SKM-1 (cell line): ENCODE measurements around the gene ASF1B.

Experiments used
- DNase-seq: peaks from one replicate; lab custom pipeline; 2025; ENCODE audit not compliant: unreplicated experiment; lab: John Stamatoyannopoulos, UW

The ASF1B gene

DNA sequence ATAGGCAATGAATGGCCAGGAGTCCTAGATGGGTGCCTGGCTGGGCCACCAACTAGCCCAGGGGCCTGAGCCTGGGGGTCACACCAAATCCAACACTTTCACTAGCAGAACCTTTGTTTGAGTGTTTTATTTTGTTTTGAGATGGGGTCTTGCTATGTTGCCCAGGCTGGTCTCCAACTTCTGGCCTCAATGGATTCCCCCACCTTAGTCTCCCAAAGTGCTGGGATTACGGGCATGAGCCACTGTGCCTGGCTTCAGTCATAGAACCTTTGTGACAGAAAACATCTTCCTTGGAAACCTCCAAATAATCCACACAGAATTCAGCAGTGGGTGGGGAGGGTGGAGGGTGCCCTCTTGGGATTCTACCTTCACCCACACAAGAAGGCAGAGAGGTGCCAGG, 24.9 kb downstream of the ASF1B start:
- no peak for DNase-seq

- DNase-seq, result no peak
These were observed 25.7 kb downstream of the ASF1B start for GRCh38 chr19:14110650-14111049.

GRCh38 chr19:14107581-14108461, 28.6 kb downstream of the ASF1B start:
- DNase-seq, result no peak

DNA sequence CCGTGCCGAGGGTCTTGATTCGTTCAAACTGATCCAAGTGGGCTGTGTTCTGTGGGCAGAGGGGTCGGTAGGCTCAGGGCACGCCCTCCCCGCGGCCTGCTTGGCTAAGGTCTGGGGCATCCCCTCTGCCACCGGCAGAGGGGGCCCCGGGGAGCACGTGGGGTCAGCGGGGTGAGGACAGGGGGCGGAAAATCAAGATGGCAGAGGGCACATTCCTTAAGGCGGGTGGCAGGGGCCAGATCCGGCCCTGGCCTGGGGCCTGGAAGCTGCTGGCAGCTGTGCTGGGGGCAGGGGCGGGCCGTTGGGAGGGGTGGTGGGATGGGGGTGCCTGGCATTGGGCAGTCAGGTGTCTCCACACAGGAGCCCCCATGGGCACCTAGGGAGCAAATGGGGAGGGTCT, 29.5 kb downstream of the ASF1B start:
- DNase-seq, result no peak

- no peak for DNase-seq
These were observed 30.7 kb downstream of the ASF1B start for GRCh38 chr19:14105680-14106079.

DNA sequence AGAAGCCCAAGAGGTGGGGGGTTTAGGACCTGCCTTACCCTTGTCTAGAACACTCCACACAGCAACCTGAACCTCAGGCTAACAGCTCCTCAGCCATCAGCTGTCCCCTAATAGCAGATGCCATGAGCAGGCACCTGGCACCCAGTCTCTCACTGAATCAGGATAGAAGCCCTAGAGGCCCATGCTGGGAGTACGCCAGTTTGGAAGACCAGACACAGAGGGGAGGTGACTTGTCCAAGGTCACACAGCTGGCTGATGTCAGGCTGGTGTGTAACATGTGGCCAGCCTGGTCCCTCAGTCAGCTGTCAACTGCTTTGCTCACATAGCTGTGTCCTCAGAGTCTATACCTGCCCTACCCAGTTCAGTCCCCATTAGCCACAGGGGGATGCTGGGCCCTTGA, 33.1 kb downstream of the ASF1B start:
- no peak for DNase-seq

- no peak for DNase-seq
These were observed 33.6 kb downstream of the ASF1B start for GRCh38 chr19:14102756-14103155.

GRCh38 chr19:14102102-14102696, 34.2 kb downstream of the ASF1B start:
- no peak for DNase-seq

DNA sequence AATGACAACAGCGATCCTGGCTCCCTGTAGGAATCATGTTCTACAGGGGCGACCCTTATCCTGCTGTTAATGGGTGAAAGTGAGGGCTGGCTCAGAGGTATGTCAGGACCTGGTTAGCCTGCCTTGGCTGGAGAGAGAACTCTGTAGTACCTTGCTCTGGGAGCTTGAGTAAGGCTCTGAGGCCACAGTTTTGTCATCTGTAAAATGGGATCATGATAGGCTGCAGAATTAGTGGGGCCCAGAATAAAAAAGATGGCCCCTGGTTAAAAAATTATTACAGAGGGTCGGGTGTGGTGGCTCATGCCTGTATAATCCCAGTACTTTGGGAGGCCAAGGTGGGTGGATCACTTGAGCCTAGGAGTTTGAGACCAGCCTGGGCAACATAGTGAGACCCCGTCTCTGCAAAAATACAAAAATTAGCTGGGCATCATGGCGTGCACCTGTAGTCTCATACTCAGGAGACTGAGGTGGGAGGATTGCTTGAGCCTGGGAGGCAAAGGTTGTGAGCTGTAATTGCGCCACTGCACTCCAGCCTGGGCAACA, 35.3 kb downstream of the ASF1B start:
- no peak for DNase-seq

DNA sequence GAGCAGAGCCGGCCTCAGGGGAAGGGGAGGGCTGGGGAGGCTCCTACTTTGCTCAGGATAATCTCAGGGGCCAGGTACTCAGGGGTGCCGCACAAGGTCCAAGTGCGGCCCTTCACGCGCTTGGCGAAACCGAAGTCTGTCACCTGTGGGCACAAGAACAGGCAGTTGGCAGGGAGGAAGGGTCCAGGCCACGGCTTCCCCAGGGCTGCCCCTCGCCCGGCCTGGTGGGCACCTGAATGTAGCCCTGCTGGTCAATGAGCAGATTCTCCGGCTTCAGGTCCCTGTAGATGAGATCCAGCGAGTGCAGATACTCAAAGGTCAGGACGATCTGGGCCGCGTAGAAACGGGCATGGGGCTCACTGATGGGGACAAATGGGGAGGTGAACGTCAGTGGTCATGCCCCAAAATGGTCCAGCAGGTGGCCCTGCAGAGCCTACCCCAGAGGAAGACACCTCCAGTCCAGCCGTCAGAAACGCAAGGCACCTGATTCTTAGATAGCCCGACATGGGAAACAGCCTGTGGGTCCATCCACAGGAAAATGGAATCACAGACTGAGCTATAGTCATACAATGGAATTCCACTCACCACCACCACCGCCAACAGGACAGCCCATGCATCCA, 38.7 kb downstream of the ASF1B start:
- no peak for DNase-seq

DNA sequence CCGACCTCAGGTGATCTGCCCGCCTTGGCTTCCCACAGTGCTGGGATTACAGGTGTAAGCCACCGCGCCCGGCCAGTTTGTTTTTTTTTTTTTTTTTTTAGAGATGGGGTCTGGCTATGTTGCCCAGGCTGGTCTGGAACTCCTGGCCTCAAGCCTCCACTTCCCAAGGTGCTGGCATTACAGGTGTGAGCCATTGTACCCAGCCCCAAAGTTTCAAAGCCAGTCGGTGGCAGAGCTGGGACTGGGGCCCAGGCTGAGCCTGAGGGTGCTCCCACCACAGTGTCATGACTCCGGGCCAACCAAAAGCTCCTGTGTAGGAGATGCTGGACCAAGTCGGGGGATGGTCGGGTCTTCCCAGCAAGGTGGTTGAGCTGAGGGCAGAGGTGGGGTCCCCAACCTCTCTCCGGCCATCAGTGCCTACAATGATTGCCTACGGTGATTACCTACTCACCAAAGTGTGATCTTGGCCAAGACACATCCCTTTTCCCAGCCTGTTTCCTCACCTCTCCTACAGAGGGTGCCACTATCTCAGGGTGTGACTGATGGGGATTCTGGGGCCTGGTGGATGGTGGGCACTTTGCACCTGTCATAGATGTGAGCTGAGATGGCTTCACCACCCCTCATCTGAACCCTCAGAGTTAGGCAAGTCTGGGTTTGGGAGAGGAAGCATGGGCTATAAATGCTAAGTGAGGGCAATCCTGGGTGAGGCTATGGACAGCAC, 40.0 kb downstream of the ASF1B start:
- no peak for DNase-seq

DNA sequence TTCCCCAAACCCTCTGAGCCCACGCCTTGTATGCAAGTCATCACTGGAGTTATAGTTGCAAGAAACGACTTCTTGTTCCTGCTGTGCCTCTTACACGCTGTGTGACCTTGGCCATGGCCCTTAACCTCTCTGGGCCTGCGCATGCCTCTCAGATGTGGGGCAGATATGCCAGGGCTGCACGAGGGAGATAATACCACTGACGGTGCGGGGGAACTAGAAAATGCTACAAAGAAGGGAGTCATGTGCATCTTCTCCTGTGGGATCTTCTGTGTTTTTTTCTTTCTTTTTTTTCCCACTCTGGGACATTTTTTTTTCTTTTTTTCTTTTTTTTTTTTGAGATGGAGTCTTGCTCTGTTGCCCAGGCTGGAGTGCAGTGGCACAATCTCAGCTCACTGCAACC, 41.5 kb downstream of the ASF1B start:
- DNase-seq, result no peak

GRCh38 chr19:14093117-14093823, 43.1 kb downstream of the ASF1B start:
- DNase-seq, result no peak

GRCh38 chr19:14091813-14092462, 44.5 kb downstream of the ASF1B start:
- DNase-seq, result no peak

- peak; percentile 14 for DNase-seq
These were observed 45.1 kb downstream of the ASF1B start for GRCh38 chr19:14091081-14091812.

GRCh38 chr19:14090509-14091080, 45.8 kb downstream of the ASF1B start, which contains the start of gene SAMD1:
Gene SAMD1, minus strand, starts transcription at chr19:14090751.
- peak; percentile 66 for DNase-seq

DNA sequence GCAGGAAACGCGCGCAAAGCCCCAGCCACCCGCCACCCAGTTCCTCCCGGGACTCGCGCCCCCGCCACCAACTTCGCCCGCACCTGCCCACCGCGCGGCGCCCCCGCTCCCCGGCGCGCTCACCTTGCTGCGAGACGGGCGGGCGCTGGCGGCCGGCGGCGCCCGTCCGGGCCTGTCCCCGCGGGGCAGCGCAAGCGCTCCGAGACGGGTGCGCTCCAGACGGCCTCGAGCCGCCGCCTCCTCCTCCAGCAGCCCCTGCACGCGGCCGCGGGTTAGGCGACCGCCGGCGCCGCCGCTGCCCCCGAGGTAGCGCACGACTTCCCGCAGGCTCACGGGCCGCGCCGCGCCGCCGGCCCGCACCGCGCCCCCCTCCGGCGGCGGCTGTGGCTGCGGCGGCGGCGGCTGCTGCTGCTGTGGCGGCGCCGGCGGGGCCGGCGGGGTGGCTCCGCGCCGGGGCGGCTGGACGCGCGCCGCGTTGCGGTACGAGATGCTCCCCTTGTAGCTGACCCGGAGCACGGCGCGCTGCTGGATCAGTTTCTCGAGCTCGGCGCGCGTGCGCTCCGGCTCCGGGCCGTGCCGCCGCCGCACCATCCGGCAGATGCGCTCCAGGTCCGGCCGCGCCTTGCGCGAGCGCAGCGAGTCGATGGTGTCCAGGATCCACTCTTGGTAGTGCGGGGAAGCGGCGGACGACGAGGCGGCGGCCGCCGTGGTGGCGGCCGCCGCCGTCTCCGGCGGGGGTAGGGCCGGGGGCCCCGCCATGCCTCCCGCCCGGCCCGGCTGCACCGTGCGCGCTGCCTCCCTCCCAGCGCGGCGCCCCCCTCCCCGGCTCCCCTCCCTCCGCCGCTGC, 46.5 kb downstream of the ASF1B start:
- no peak for DNase-seq

DNA sequence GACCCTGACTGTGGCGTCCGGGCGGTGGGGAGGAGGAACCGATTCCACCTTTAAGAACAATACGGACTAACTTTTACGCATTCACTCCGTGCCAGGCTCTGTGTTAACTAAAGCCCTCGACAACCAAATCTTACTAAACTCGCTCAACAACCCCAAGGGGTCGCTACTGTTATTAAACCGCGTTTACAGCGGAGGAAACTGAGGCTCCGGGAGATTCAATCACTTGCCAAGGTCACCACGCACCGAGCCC, 47.1 kb downstream of the ASF1B start:
- no peak for DNase-seq
